WI38 (cell line): ENCODE measurements around the gene FAM200A.
"Not testable (repeated sequence)": the region's sequence is repeated elsewhere in the genome, so short reads cannot be mapped to it uniquely, and the experiment has no call there.

Experiments
- H3K4me3 ChIP-seq: 2 replicates; pipeline ENCODE4 v1.5.1; 2011; ENCODE audit warnings: low read depth, mild to moderate bottlenecking, control low read depth, low read length
- TF ChIP-seq, protein P1 (sequence below): IDR thresholded peaks from 2 replicates; pipeline ENCODE4 v1.5.1; 2012; ENCODE audit warnings: low read depth, mild to moderate bottlenecking, control low read depth, low read length

FAM200A gene

GRCh38 chr7:99557940-99558305 lies 6.0 kb upstream of the FAM200A start:
- H3K4me3 ChIP-seq: peak overlapping the region; percentile 95
- TF ChIP-seq, protein P1, sequence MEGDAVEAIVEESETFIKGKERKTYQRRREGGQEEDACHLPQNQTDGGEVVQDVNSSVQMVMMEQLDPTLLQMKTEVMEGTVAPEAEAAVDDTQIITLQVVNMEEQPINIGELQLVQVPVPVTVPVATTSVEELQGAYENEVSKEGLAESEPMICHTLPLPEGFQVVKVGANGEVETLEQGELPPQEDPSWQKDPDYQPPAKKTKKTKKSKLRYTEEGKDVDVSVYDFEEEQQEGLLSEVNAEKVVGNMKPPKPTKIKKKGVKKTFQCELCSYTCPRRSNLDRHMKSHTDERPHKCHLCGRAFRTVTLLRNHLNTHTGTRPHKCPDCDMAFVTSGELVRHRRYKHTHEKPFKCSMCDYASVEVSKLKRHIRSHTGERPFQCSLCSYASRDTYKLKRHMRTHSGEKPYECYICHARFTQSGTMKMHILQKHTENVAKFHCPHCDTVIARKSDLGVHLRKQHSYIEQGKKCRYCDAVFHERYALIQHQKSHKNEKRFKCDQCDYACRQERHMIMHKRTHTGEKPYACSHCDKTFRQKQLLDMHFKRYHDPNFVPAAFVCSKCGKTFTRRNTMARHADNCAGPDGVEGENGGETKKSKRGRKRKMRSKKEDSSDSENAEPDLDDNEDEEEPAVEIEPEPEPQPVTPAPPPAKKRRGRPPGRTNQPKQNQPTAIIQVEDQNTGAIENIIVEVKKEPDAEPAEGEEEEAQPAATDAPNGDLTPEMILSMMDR: no peak

DNA sequence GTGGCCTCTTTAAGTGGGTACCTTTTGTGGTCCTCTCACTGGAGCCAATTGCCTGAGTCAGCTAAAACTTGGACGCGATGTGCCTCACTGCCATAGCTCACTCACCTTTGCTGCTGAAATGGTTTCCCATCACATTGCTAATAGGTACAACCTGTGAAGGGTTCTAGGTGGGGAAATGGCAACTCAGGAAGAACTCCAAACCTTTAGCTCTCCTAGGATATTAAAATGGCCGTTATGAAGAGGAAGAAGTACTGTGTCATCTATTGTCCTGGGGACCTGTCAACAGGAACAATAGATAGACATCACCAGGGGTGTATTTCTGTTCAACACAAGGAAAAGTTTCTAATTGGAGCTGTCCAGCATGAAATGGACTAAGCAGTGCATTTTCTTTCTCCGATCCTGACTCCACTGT lies 5.3 kb upstream of the FAM200A start:
- TF ChIP-seq, protein P1: no peak
- peak overlapping the region; percentile 95 for H3K4me3 ChIP-seq

DNA sequence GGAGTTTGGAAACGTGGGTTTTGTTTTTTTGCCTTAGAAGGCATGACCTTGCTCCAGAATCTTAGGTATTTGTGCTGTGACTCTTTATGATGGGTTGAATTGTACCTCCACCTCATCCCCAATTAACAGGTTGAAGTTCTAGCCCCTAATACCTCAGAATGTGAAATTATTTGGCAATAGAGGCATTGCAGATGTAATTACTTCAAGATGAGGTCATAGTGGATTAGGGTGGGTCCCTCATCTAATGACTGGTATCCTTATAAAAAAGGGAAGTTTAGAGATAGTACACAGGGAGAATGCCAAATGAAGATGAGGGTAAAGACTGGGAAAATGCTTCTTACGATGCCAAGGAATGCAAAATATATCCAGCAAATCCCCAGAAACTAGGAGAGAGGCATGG lies 3.0 kb upstream of the FAM200A start:
- TF ChIP-seq, protein P1: no peak

DNA sequence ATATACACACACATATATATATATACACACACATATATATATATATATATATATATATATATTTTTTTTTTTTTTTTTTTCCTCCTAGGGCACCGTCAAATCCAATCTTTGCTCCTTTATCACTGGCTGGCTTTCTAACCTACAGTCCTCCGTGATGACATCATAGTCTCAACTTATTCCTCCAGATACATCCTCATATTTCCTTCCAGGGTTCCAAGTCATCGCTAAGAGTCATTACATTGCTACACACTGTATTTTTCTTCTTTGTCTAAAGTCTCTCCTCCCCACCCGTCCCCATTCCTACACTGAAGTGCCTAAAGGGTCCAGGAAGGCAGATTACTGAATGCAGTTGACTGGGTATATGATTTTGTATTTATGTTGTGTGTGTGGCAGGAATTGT lies 1.1 kb upstream of the FAM200A start:
- TF ChIP-seq, protein P1: no peak
- no peak overlapping the region for H3K4me3 ChIP-seq

More for the DNA sequence above, 3.0 kb upstream of the FAM200A start:
- no peak overlapping the region for H3K4me3 ChIP-seq

GRCh38 chr7:99551334-99551733 lies 580 bp downstream of the FAM200A start:
- peak overlapping the region; percentile 98 for H3K4me3 ChIP-seq

GRCh38 chr7:99549545-99549944 lies 2.4 kb downstream of the FAM200A start:
- not testable (repeated sequence) for H3K4me3 ChIP-seq

More at GRCh38 chr7:99551334-99551733, 580 bp downstream of the FAM200A start:
- TF ChIP-seq, protein P1: no peak

GRCh38 chr7:99545308-99545707 lies 6.6 kb downstream of the FAM200A start:
- not testable (repeated sequence) for H3K4me3 ChIP-seq

- no peak overlapping the region for H3K4me3 ChIP-seq
- TF ChIP-seq, protein P1: no peak
Observed at GRCh38 chr7:99543916-99544315, 8.0 kb downstream of the FAM200A start.
